ENCODE measurements around the gene PPP6R3.
A peak's percentile ranks its signal among the peaks of the same experiment; 100 is the strongest.

Gene PPP6R3

DNA sequence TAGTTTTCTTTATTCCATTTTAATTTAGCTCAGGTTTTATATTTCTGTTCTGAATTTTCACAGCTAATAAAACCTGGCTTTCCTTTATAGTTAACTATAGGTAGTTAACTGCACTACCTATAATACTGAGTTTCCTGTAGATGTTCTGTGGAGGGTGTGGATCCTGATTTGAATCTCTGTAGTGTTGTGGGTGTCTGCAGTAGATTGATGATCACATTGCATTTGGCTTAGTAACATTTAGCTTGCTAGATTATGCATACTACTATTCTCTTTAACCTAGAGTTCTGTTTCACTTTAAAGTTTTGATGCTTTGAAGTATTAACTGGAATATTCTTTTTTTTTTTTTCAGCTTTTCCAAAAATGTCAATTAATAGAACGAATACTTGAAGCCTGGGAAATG lies 110.1 kb downstream of the PPP6R3 start:
- TF ChIP-seq, protein P1, sequence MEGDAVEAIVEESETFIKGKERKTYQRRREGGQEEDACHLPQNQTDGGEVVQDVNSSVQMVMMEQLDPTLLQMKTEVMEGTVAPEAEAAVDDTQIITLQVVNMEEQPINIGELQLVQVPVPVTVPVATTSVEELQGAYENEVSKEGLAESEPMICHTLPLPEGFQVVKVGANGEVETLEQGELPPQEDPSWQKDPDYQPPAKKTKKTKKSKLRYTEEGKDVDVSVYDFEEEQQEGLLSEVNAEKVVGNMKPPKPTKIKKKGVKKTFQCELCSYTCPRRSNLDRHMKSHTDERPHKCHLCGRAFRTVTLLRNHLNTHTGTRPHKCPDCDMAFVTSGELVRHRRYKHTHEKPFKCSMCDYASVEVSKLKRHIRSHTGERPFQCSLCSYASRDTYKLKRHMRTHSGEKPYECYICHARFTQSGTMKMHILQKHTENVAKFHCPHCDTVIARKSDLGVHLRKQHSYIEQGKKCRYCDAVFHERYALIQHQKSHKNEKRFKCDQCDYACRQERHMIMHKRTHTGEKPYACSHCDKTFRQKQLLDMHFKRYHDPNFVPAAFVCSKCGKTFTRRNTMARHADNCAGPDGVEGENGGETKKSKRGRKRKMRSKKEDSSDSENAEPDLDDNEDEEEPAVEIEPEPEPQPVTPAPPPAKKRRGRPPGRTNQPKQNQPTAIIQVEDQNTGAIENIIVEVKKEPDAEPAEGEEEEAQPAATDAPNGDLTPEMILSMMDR (conservative IDR thresholded peaks at IDR 0.05; ENCODE audit: low read length), result no peak
- no peak for DNase-seq (ENCODE audit: low read depth)
- H3K4me3 ChIP-seq (ENCODE audit: low read length), result no peak overlapping the region

DNA sequence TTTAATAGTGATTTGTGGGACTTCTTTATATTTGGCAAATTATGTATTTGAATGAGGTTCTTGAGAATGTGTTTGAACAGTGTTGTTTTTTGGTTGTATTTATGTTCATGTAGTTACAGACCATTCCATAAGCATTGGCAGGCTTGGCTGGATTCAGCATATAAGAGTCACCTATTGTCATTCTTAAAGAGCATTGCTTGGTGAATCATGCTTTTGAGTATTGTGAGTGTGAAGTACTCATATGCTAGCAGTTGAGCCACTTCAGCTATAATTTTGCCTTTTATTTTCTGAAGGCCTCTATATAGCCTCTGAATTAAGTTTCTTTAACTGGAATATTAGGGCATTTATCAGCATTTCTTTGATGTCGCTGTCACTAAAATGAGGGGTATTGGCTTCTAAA lies 113.8 kb downstream of the PPP6R3 start:
- TF ChIP-seq, protein P1 (conservative IDR thresholded peaks at IDR 0.05; ENCODE audit: low read length), result no peak
- DNase-seq (ENCODE audit: low read depth), result peak; percentile 25
- no peak overlapping the region for H3K4me3 ChIP-seq (ENCODE audit: low read length)

DNA sequence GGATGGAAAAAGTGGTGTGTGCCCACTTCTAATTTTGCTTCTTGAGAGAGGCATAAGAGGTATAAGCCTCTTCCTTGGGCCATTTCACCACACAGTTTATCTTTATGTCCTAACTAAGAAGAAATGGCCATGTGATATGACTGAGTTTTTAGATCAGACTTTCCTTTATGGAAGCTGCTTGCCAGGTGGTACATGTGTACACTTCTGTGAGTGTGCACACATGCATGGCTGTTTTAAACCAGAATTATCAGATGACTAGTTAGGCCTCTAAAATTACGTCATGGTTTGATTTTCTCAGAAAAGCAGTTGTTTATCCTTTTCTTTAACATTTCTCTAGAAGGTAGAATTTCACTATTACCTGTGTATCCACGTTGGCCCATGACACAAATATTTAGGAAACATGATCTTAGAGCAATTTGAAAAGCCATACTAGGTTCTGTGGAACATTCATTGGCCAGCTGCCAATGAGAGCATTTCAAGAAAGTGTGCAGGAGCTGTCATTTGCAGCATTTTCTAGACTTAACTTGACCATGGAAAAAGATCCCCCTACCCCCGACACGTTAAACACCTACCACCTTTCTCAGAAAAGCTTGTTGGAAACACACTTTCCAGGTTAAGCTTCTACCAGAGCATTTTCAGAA lies 114.6 kb downstream of the PPP6R3 start:
- TF ChIP-seq, protein P1 (conservative IDR thresholded peaks at IDR 0.05; ENCODE audit: low read length), result no peak
- H3K4me3 ChIP-seq (ENCODE audit: low read length), result no peak overlapping the region
- DNase-seq (ENCODE audit: low read depth), result no peak

DNA sequence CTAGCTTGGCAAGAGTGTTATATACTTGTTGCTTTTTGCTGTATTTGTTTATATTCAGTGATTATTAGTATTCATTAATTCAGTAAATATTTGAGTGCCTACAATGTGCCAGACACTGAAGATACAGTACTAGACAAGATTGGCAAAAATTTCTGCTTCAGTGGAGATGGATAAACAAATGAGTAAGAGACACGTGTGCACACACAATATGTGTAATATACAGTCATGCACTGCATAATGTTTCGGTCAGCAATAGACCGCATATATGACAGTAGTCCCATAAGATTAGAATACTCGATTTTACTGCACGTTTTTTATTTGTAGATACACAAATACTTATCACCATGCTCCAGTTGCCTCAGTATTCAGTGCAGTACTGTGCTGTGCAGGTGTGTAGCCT lies 118.9 kb downstream of the PPP6R3 start:
- TF ChIP-seq, protein P1 (conservative IDR thresholded peaks at IDR 0.05; ENCODE audit: low read length), result no peak
- DNase-seq (ENCODE audit: low read depth), result no peak
- H3K4me3 ChIP-seq (ENCODE audit: low read length), result no peak overlapping the region

DNA sequence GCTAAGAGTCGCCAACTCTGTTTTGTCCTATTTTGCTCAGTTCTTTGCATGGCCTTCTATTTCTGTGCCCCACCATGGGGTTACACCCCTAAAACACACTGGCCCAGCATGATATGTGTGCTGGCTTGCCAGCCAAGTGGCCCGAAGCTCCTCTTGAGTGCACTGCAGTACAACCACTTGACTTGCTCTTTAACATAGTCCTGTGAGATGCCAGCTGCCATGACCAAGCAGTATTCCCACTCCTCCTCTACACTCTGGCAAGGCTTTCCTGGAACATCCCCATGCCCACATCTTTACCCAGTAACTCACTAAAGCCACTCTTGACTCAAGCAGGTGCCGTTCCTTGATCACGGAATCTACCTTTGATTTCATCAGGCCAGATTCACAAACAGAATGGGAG lies 120.9 kb downstream of the PPP6R3 start:
- TF ChIP-seq, protein P1 (conservative IDR thresholded peaks at IDR 0.05; ENCODE audit: low read length), result no peak
- DNase-seq (ENCODE audit: low read depth), result no peak
- H3K4me3 ChIP-seq (ENCODE audit: low read length), result no peak overlapping the region

DNA sequence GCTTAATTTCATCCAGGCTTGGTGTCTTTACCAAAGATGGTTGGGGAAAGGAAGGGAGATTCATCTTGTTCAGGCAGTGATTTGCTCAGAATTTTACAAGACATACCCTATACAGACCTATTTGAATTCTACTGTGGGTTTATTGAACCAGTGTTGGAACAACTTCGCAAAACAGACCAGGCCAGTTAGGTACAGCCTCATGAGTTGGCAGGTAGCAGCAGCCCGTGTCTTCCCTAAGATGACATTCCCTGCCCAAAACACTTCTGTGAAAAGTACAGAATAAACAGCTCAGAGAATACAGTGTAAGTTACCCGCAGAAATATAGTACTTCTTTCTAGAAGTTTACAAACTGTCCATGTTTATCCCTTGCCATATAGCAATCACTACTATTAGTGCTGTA lies 121.3 kb downstream of the PPP6R3 start:
- no peak overlapping the region for H3K4me3 ChIP-seq (ENCODE audit: low read length)
- TF ChIP-seq, protein P1 (conservative IDR thresholded peaks at IDR 0.05; ENCODE audit: low read length), result no peak
- DNase-seq (ENCODE audit: low read depth), result no peak

DNA sequence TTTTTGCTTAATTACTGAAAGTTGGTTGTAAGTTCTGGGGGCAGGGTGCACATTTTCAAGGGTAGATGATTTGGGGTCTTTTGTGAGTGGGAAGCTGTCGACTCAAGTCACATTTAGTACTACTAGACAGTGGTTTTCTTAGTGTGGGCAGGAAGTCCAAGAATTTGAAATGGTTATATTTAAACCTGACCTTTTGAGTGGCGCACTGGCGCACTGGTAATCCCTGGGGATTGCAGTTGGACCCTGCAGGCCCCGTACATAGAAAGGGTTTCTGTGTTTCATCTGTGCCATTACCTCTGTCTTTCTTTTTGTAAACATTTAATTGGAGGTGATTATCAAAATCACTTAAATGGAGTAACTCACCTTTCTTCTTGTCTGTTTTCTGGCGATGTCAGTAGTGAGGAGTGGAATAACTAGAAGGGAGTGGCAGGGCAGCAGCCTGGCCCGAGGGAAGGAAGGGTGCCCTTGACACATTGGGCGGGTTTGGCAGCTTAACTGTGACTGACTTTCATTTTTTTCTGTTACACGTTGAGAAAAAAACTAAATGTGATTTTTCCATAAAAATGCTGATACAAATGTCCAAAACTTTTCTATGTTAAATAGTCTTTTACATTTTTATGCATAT lies 122.0 kb downstream of the PPP6R3 start:
- no peak overlapping the region for H3K4me3 ChIP-seq (ENCODE audit: low read length)
- TF ChIP-seq, protein P1 (conservative IDR thresholded peaks at IDR 0.05; ENCODE audit: low read length), result no peak
- DNase-seq (ENCODE audit: low read depth), result no peak

Data from AG10803 (cell line).